NB4 (cell line): ENCODE data around the gene SOX6.
"Not testable (repeated sequence)": the region's sequence is repeated elsewhere in the genome, so short reads cannot be mapped to it uniquely, and the experiment has no call there.

ENCODE experiments used
- DNase-seq: peaks from one replicate; pipeline ENCODE4 v3.0.0; 2010; ENCODE audit warnings: low read depth
- H3K4me3 ChIP-seq: one replicate; pipeline ENCODE4 v1.5.1; 2011; ENCODE audit warnings: mild to moderate bottlenecking, low read depth, low read length, moderate library complexity
- CTCF ChIP-seq: IDR thresholded peaks from one replicate; pipeline ENCODE4 v1.5.1; 2012; ENCODE audit warnings: low read depth, low read length
- MAX ChIP-seq: IDR thresholded peaks from 2 replicates; pipeline ENCODE4 v1.6.1; 2011; ENCODE audit warnings: low read depth, low read length
- MYC ChIP-seq: IDR thresholded peaks from 2 replicates; pipeline ENCODE4 v1.6.1; 2011; ENCODE audit warnings: low read depth, low read length
- POLR2A ChIP-seq: IDR thresholded peaks from 2 replicates; pipeline ENCODE4 v1.6.1; 2011; ENCODE audit warnings: mild to moderate bottlenecking; ENCODE audit not compliant: insufficient read length; ENCODE audit errors: extremely low read depth

The SOX6 gene

GRCh38 chr11:16081382-16082094 is 274.8 kb downstream of the SOX6 start:
- TF ChIP-seq CTCF (no peak), MYC (no peak), POLR2A (no peak), MAX (no peak)
- H3K4me3 ChIP-seq: no peak overlapping the region
- no peak for DNase-seq

- no peak overlapping the region for H3K4me3 ChIP-seq
- DNase-seq: no peak
- no peak for TF ChIP-seq MYC
- TF ChIP-seq POLR2A: no peak
Measured at GRCh38 chr11:16080688-16081381, 275.5 kb downstream of the SOX6 start.

GRCh38 chr11:16078936-16079335 is 277.4 kb downstream of the SOX6 start:
- TF ChIP-seq CTCF (no peak), MAX (no peak), MYC (no peak), POLR2A (no peak)
- no peak overlapping the region for H3K4me3 ChIP-seq

GRCh38 chr11:16070573-16070972 is 285.8 kb downstream of the SOX6 start:
- no peak for TF ChIP-seq MAX
- no peak for TF ChIP-seq CTCF
- TF ChIP-seq MYC: no peak
- TF ChIP-seq POLR2A: no peak
- H3K4me3 ChIP-seq: no peak overlapping the region
- DNase-seq: no peak

More at GRCh38 chr11:16078936-16079335, 277.4 kb downstream of the SOX6 start:
- no peak for DNase-seq

- H3K4me3 ChIP-seq, DNase-seq: not testable (repeated sequence)
Measured at GRCh38 chr11:16067268-16067667, 289.1 kb downstream of the SOX6 start.

GRCh38 chr11:16059332-16059731 is 297.0 kb downstream of the SOX6 start:
- H3K4me3 ChIP-seq: no peak overlapping the region
- no peak for DNase-seq
- no peak for TF ChIP-seq MYC
- TF ChIP-seq CTCF: no peak
- no peak for TF ChIP-seq MAX
- no peak for TF ChIP-seq POLR2A

GRCh38 chr11:16058671-16059070 is 297.7 kb downstream of the SOX6 start:
- no peak for DNase-seq
- TF ChIP-seq MAX (no peak), CTCF (no peak), MYC (no peak), POLR2A (no peak)
- no peak overlapping the region for H3K4me3 ChIP-seq
